Adrenal gland (tissue), 12 donors: ENCODE measurements around the gene DMD. TPM values are rescaled to one million over a fixed set of nuclear protein-coding genes. Genes with fewer than 3 reads are reported as not detected.

Source experiments
- DNase-seq, 7 donors: peaks; one replicate each; pipeline ENCODE4 v3.0.0-alpha.2; 2019 to 2020
- H3K27ac ChIP-seq, 5 donors: fragments of 200-600 bp; sonication (generic) in 4 of 5; 1 replicate in 3 of 5; 2 replicates in 2 of 5; pipeline versions ENCODE4 v1.5.1 to v1.8.0; 2016 to 2020; ENCODE audit warnings: mild to moderate bottlenecking in 1 of 5
- H3K27me3 ChIP-seq: fragments of 200-600 bp; 2 replicates; pipeline ENCODE4 v1.8.0; 2021
- H3K36me3 ChIP-seq, 2 donors: fragments of 200-600 bp; replicated peaks in 1 of 2; 1 replicate in 1 of 2; 2 replicates in 1 of 2; pipeline versions ENCODE4 v1.5.1 to v1.8.0; 2018 to 2022
- H3K4me1 ChIP-seq, 2 donors: fragments of 200-600 bp; replicated peaks in 1 of 2; 1 replicate in 1 of 2; 2 replicates in 1 of 2; pipeline versions ENCODE4 v1.5.1 to v1.8.0; 2018 to 2021
- H3K4me3 ChIP-seq, 4 donors: fragments of 200-600 bp; sonication (generic) in 3 of 4; one replicate each; pipeline ENCODE4 v1.5.1; 2016 to 2018
- H3K9me3 ChIP-seq, 3 donors: fragments of 200-600 bp; sonication (generic) in 1 of 3; replicated peaks in 1 of 3; 1 replicate in 2 of 3; 2 replicates in 1 of 3; pipeline versions ENCODE4 v1.5.1 to v1.8.0; 2016 to 2021
- CTCF ChIP-seq, 6 experiments: fragments of 450-650 bp in 4 of 6; fragments of 200-600 bp in 2 of 6; sonication (generic) in 1 of 6; IDR thresholded peaks; 1 replicate in 5 of 6; 2 replicates in 1 of 6; pipeline versions ENCODE4 v1.5.1 to v1.8.0; 2016 to 2021; ENCODE audit warnings: antibody characterized with exemption in 6 of 6, mild to moderate bottlenecking in 2 of 6, moderate library complexity in 1 of 6
- POLR2A ChIP-seq, 2 donors: fragments of 450-650 bp; IDR thresholded peaks; one replicate each; pipeline ENCODE4 v1.6.1; 2017; ENCODE audit warnings: antibody characterized with exemption in 2 of 2, mild to moderate bottlenecking in 2 of 2, moderate library complexity in 1 of 2
- WGBS, 4 donors: extraction: QIAGEN DNeasy Blood & Tissue Kit in 2 of 4; methylation state at CpG; one replicate each; pipeline versions ENCODE4 v1.1.5 to v1.1.7; 2013 to 2017; 5-methylcytosine and 5-hydroxymethylcytosine counted together
- intact Hi-C, 2 donors: fragments of 100-400 bp; cut with DNase I; formaldehyde crosslinking; loops; one replicate each; pipeline versions ENCODE4 v1.14.1 to v1.15.0; 2022 to 2023
- polyA plus RNA-seq, 3 donors: library from polyadenylated mRNA; stranded (reverse); fragments of 200-250 nt in 2 of 3; fragments of 350-450 nt in 1 of 3; fragmentation: Illumina TruSeq in 1 of 3; extraction: RNeasy Lipid Tissue Mini Kit (QIAGEN cat#74804) in 1 of 3; gene quantifications; one replicate each; pipeline ENCODE4 v1.2.3, GENCODE V29; 2013 to 2014
- total RNA-seq, 9 donors: library from RNA; depleted of rRNA in 4 of 9; stranded (reverse); fragments of >200 nt in 4 of 9; fragments of 120-200 nt in 1 of 9; fragmentation: NEBNext Ultra II Directional in 1 of 9; extraction: Animal tissue kit (Norgen Biotek cat#: 25700) in 1 of 9; gene quantifications; one replicate each; pipeline versions ENCODE4 v1.1.0 to v1.2.4, GENCODE V29; 2013 to 2023
- donor health status: healthy with polysubstance abuse.
- donor health status: Bipolar disorder and iron deficiency.
- donor health status: DM: yes; HTN: yes; CAD: no.
- donor health status: DM: no; HTN: no; CAD: no.
- donor health status: DM: no; HTN: no; CAD: no.
- donor health status: DM: yes; HTN: yes; CAD: no.

Gene DMD
- total and polyA plus RNA-seq, 12 donors = 14.6 to 89.7 (median 36.2) TPM

GRCh38 chrX:31629195-31629594 lies 1582.2 kb downstream of the DMD start:
- Histone ChIP-seq H3K36me3 (no peaks in the 10 kb centered on the region), H3K9me3 (no peaks in the 10 kb centered on the region), H3K4me3 (no peak overlapping the region), H3K27me3 (no peaks in the 10 kb centered on the region), H3K27ac (no peak overlapping the region), H3K4me1 (peaks cover 0 to 4% of the 10 kb centered on the region in 2 donors)
- TF ChIP-seq POLR2A (IDR thresholded peaks at IDR 0.05) (no peak), CTCF (IDR thresholded peaks at IDR 0.05) (no peak)
- 14 to 38% (median 24%) methylated on average over 3 of the region's 3 CpGs for WGBS, 4 donors
- no peak for DNase-seq
- intact Hi-C loops = no loop called here

- H3K4me1 ChIP-seq = no peaks in the 10 kb centered on the region
- H3K36me3 ChIP-seq = no peaks in the 10 kb centered on the region
- no peaks in the 10 kb centered on the region for H3K27me3 ChIP-seq
- intact Hi-C loops = no loop called here
- H3K4me3 ChIP-seq = no peak overlapping the region
- no peak overlapping the region for H3K27ac ChIP-seq
- no peak for TF ChIP-seq POLR2A (IDR thresholded peaks at IDR 0.05)
- no peak for TF ChIP-seq CTCF (IDR thresholded peaks at IDR 0.05)
- no peak for DNase-seq
- no peaks in the 10 kb centered on the region for H3K9me3 ChIP-seq
- WGBS, 4 donors = 68 to 96% (median 80%) methylated on average over 4 of the region's 4 CpGs
Observed at GRCh38 chrX:31609130-31609529, 1602.2 kb downstream of the DMD start.

- H3K4me3 ChIP-seq = no peak overlapping the region
- intact Hi-C loops = no loop called here
- no peaks in the 10 kb centered on the region for H3K27me3 ChIP-seq
- H3K36me3 ChIP-seq = no peaks in the 10 kb centered on the region
- TF ChIP-seq POLR2A (IDR thresholded peaks at IDR 0.05) = no peak
- H3K9me3 ChIP-seq = no peaks in the 10 kb centered on the region
- no peak overlapping the region for H3K27ac ChIP-seq
- H3K4me1 ChIP-seq = no peaks in the 10 kb centered on the region
- 62 to 95% (median 83%) methylated on average over 2 of the region's 2 CpGs for WGBS, 4 donors
- DNase-seq = no peak
Observed at GRCh38 chrX:31608638-31609037, 1602.7 kb downstream of the DMD start.

GRCh38 chrX:31606771-31607170 lies 1604.6 kb downstream of the DMD start:
- Histone ChIP-seq H3K36me3 (no peaks in the 10 kb centered on the region), H3K27me3 (no peaks in the 10 kb centered on the region), H3K4me3 (no peak overlapping the region), H3K9me3 (no peaks in the 10 kb centered on the region), H3K27ac (no peak overlapping the region), H3K4me1 (no peaks in the 10 kb centered on the region)
- DNase-seq = no peak
- TF ChIP-seq CTCF (IDR thresholded peaks at IDR 0.05) (no peak), POLR2A (IDR thresholded peaks at IDR 0.05) (no peak)
- intact Hi-C loops = no loop called here
- 74 to 88% (median 82%) methylated on average over 4 of the region's 4 CpGs for WGBS, 4 donors

- intact Hi-C loops = no loop called here
- Histone ChIP-seq H3K27ac (no peak overlapping the region), H3K4me1 (no peaks in the 10 kb centered on the region), H3K36me3 (no peaks in the 10 kb centered on the region), H3K27me3 (no peaks in the 10 kb centered on the region), H3K9me3 (no peaks in the 10 kb centered on the region), H3K4me3 (no peak overlapping the region)
- TF ChIP-seq POLR2A (IDR thresholded peaks at IDR 0.05) (no peak), CTCF (IDR thresholded peaks at IDR 0.05) (no peak)
- no peak for DNase-seq
- 52 to 83% (median 74%) methylated on average over 3 of the region's 3 CpGs for WGBS, 4 donors
Observed at GRCh38 chrX:31604629-31605221, 1606.6 kb downstream of the DMD start.
